ENCODE results near the gene SNTA1.

DNA sequence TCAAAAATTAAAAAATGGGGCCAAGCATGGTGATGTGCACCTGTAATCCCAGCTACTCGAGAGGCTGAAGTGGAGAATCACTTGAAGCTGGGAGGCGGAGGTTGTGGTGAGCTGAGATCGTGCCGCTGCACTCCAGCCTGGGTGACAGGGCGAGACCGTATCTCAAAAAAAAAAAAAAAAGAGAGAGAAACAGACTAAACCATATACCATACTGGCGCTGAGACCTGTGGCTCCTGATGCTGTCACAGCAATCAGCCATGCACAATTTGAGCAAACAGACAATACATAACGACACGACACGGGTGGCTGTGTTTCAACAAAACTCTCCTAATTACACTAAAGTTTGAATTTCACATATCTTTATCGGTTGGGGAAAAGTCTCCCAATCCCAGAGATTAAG is 31.4 kb upstream of the SNTA1 start:
- TF ChIP-seq, protein P1, sequence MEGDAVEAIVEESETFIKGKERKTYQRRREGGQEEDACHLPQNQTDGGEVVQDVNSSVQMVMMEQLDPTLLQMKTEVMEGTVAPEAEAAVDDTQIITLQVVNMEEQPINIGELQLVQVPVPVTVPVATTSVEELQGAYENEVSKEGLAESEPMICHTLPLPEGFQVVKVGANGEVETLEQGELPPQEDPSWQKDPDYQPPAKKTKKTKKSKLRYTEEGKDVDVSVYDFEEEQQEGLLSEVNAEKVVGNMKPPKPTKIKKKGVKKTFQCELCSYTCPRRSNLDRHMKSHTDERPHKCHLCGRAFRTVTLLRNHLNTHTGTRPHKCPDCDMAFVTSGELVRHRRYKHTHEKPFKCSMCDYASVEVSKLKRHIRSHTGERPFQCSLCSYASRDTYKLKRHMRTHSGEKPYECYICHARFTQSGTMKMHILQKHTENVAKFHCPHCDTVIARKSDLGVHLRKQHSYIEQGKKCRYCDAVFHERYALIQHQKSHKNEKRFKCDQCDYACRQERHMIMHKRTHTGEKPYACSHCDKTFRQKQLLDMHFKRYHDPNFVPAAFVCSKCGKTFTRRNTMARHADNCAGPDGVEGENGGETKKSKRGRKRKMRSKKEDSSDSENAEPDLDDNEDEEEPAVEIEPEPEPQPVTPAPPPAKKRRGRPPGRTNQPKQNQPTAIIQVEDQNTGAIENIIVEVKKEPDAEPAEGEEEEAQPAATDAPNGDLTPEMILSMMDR (conservative IDR thresholded peaks at IDR 0.05; ENCODE audit: low read length), result no peak
- TF ChIP-seq EZH2phosphoT487 (IDR thresholded peaks at IDR 0.05; ENCODE audit: borderline replicate concordance, low read depth, low read length), result no peak

Data from OCI-LY7 (cell line).